ENCODE measurements around the gene MED27. TPM values are rescaled to one million over a fixed set of nuclear protein-coding genes. Genes with fewer than 3 reads are reported as not detected.

The MED27 gene
- total and polyA plus RNA-seq, 12 donors, result 8.0 to 20.7 (median 17.1) TPM

GRCh38 chr9:131999692-132000551, 79.7 kb downstream of the MED27 start:
- ATAC-seq (no peak), DNase-seq (no peak)
- Histone ChIP-seq H3K27ac (no peak overlapping the region), H3K4me3 (no peak overlapping the region), H3K27me3 (no peaks in the 10 kb centered on the region), H3K4me1 (peaks cover 0 to 24% (median 18%) of the 10 kb centered on the region in 9 donors), H3K9me3 (no peaks in the 10 kb centered on the region), H3K36me3 (peaks cover 0 to 11% (median 0%) of the 10 kb centered on the region in 9 donors)
- no peak for TF ChIP-seq CTCF (IDR thresholded peaks at IDR 0.05)
- intact Hi-C loops (cut with DNase I), result no loop called here
- WGBS, 2 donors, result 95 to 97% methylated on average over 4 of the region's 4 CpGs

- H3K4me1 ChIP-seq, result peaks cover 0 to 24% (median 18%) of the 10 kb centered on the region in 9 donors
- intact Hi-C loops (cut with DNase I), result no loop called here
- no peak for TF ChIP-seq CTCF (IDR thresholded peaks at IDR 0.05)
- peak; percentile 20 to 52 for DNase-seq
- no peaks in the 10 kb centered on the region for H3K27me3 ChIP-seq
- no peaks in the 10 kb centered on the region for H3K9me3 ChIP-seq
- no peak overlapping the region for H3K27ac ChIP-seq
- H3K4me3 ChIP-seq, result no peak overlapping the region
- H3K36me3 ChIP-seq, result peaks cover 0 to 19% (median 0%) of the 10 kb centered on the region in 9 donors
- ATAC-seq, result peak; percentile 29 to 85 (median 69)
- WGBS, 2 donors, result 30 to 32% methylated on average over 7 of the region's 7 CpGs
These were observed 81.9 kb downstream of the MED27 start for GRCh38 chr9:131997779-131998178.

GRCh38 chr9:131997076-131997475, 82.6 kb downstream of the MED27 start:
- DNase-seq, result no peak
- Histone ChIP-seq H3K4me3 (no peak overlapping the region), H3K9me3 (no peaks in the 10 kb centered on the region), H3K36me3 (peaks cover 0 to 19% (median 0%) of the 10 kb centered on the region in 9 donors), H3K27ac (no peak overlapping the region), H3K27me3 (no peaks in the 10 kb centered on the region), H3K4me1 (peaks cover 0 to 24% (median 18%) of the 10 kb centered on the region in 9 donors)
- peak in 1 of 8 donors; percentile 37 for ATAC-seq
- no peak for TF ChIP-seq CTCF (IDR thresholded peaks at IDR 0.05)
- intact Hi-C loops (cut with DNase I), result no loop called here
- WGBS, 2 donors, result 61 to 75% methylated on average over 6 of the region's 6 CpGs

- 95 to 96% methylated on average over 2 of the region's 2 CpGs for WGBS, 2 donors
- intact Hi-C loops (cut with DNase I), result no loop called here
- no peak for ATAC-seq
These were observed 84.3 kb downstream of the MED27 start for GRCh38 chr9:131995382-131995781.

More at GRCh38 chr9:131995382-131995781, 84.3 kb downstream of the MED27 start:
- no peak for DNase-seq
- H3K4me3 ChIP-seq, result no peak overlapping the region
- peaks cover 0 to 19% (median 0%) of the 10 kb centered on the region in 9 donors for H3K36me3 ChIP-seq
- H3K9me3 ChIP-seq, result no peaks in the 10 kb centered on the region
- TF ChIP-seq CTCF (IDR thresholded peaks at IDR 0.05), result no peak
- H3K27ac ChIP-seq, result no peak overlapping the region
- H3K27me3 ChIP-seq, result no peaks in the 10 kb centered on the region
- H3K4me1 ChIP-seq, result peaks cover 0 to 24% (median 18%) of the 10 kb centered on the region in 9 donors

All from heart right ventricle (tissue), 16 donors.